NB4 (cell line): ENCODE results near the gene OR6A2.

Experiments used
- DNase-seq: peaks from one replicate; pipeline ENCODE4 v3.0.0; 2010; ENCODE audit warnings: low read depth
- H3K4me3 ChIP-seq: one replicate; pipeline ENCODE4 v1.5.1; 2011; ENCODE audit warnings: mild to moderate bottlenecking, low read depth, low read length, moderate library complexity
- CTCF ChIP-seq: IDR thresholded peaks from one replicate; pipeline ENCODE4 v1.5.1; 2012; ENCODE audit warnings: low read depth, low read length
- MAX ChIP-seq: IDR thresholded peaks from 2 replicates; pipeline ENCODE4 v1.6.1; 2011; ENCODE audit warnings: low read depth, low read length
- MYC ChIP-seq: IDR thresholded peaks from 2 replicates; pipeline ENCODE4 v1.6.1; 2011; ENCODE audit warnings: low read depth, low read length
- POLR2A ChIP-seq: IDR thresholded peaks from 2 replicates; pipeline ENCODE4 v1.6.1; 2011; ENCODE audit warnings: mild to moderate bottlenecking; ENCODE audit not compliant: insufficient read length; ENCODE audit errors: extremely low read depth

The OR6A2 gene

GRCh38 chr11:6799402-6799801 is at the start of gene OR6A2:
Gene OR6A2 (minus strand): TSS chr11:6799689. CDS start chr11:6795708, 3,981 bp downstream.
- no peak for DNase-seq
- TF ChIP-seq MYC (no peak), MAX (no peak), CTCF (no peak), POLR2A (no peak)

GRCh38 chr11:6845383-6845782 is 45.9 kb upstream of the OR6A2 start, which contains the start of gene OR10A5:
Gene OR10A5 (plus strand): TSS chr11:6845683. CDS start chr11:6845683, 0 bp downstream.
- no peak for TF ChIP-seq MYC
- TF ChIP-seq MAX = no peak
- TF ChIP-seq POLR2A = no peak
- no peak for TF ChIP-seq CTCF
- no peak for DNase-seq
- H3K4me3 ChIP-seq = no peak within 1 kb of the TSS

More at GRCh38 chr11:6799402-6799801, at the start of gene OR6A2:
- H3K4me3 ChIP-seq = no peak within 1 kb of the TSS

GRCh38 chr11:6844356-6844755 is 44.9 kb upstream of the OR6A2 start:
- DNase-seq = no peak
- no peak for TF ChIP-seq CTCF
- TF ChIP-seq MAX = no peak
- TF ChIP-seq POLR2A = no peak
- TF ChIP-seq MYC = no peak
- H3K4me3 ChIP-seq = no peak overlapping the region

GRCh38 chr11:6843670-6844069 is 44.2 kb upstream of the OR6A2 start:
- no peak overlapping the region for H3K4me3 ChIP-seq
- no peak for DNase-seq
- TF ChIP-seq MYC (no peak), CTCF (no peak), POLR2A (no peak), MAX (no peak)

- H3K4me3 ChIP-seq = no peak overlapping the region
- TF ChIP-seq CTCF = no peak
- no peak for TF ChIP-seq MAX
- TF ChIP-seq POLR2A = no peak
- no peak for TF ChIP-seq MYC
- no peak for DNase-seq
These were observed 42.2 kb upstream of the OR6A2 start for GRCh38 chr11:6841694-6842093.

- no peak overlapping the region for H3K4me3 ChIP-seq
- no peak for DNase-seq
- TF ChIP-seq MYC (no peak), POLR2A (no peak), MAX (no peak), CTCF (no peak)
These were observed 34.5 kb upstream of the OR6A2 start for GRCh38 chr11:6834021-6834420.
